ENCODE data around the gene TCF7. TPM values are rescaled to one million over a fixed set of nuclear protein-coding genes. Genes with fewer than 3 reads are reported as not detected.

The TCF7 gene
- total and polyA plus RNA-seq, 2 of the 13 experiments (the other 11 are each of a cell fraction or from before 2014, with no cell fraction given), result 6.3 to 6.8 TPM

DNA sequence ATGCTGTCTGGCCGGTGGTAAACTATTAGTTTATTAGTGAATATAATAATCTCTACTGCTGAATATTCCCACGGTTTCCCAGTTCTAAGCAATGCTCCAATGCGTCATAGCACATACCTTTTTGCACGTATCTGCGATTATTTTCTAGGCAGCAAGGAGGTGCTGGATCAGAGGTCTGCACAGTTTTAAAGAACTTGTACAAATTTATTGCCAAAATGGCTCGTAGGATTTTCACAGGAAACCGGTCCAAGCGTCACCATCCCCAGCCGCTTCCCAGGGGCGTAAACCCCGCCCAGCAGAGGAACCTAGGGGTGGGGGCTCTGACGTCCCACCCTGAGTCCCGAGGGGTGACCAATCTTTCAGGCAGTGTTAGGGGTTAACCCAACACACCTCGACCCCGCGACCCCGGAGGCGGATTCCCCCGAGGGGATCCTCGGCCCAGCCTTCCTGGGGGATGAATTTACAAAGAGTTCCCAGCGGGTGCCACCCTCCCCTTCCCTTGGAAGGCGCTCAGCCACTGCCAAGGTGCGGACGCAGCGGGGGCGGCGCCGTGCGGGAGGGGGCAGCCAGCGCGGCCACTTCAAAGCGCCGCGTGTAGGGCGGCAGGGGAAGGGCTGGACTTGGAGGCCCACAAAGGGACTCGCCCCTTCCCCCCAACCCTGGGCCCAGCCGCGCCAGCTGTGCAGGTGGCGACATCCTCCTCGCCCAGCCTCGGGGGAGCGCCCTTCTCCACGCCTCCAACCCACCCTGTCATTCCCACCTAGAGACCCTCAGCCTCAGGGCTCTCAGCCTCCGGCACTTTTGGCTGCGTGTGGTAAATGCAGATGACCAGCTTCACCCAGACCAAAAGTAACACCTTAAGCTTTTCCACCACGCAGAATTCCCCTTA lies 43.5 kb upstream of the TCF7 start (continued):
- TF ChIP-seq KDM5A (IDR thresholded peaks at IDR 0.05; ENCODE audit: borderline replicate concordance, low read length) (peak; percentile 62; the same call in 1 of the 2 replicates), SALL1 (CRISPR knock-in tag; IDR thresholded peaks at IDR 0.05) (peak; percentile 77; the same call in 1 of the 2 replicates), SUZ12 (IDR thresholded peaks at IDR 0.05; ENCODE audit: low read depth, low read length) (no peak), ZMAT3 (CRISPR knock-in tag; conservative IDR thresholded peaks at IDR 0.05) (no peak), SETDB1 (CRISPR knock-in tag; IDR thresholded peaks at IDR 0.05; ENCODE audit: borderline replicate concordance) (no peak), AGO2 (optimal IDR thresholded peaks at IDR 0.05; ENCODE audit: low read depth, low read length) (peak; percentile 66), CHD2 (IDR thresholded peaks at IDR 0.05; ENCODE audit: low read depth, low read length) (no peak; the same call in 1 of the 2 replicates), ZNF709 (CRISPR knock-in tag; IDR thresholded peaks at IDR 0.05) (peak; percentile 68; the same call in 1 of the 2 replicates), ZNF674 (CRISPR knock-in tag; IDR thresholded peaks at IDR 0.05; ENCODE audit: low read depth) (no peak), SRSF1 (optimal IDR thresholded peaks at IDR 0.05; ENCODE audit: low read depth, low read length) (peak; percentile 100), NFE2 (CRISPR knock-in tag; IDR thresholded peaks at IDR 0.05) (no peak), HNF4A (CRISPR knock-in tag; IDR thresholded peaks at IDR 0.05) (peak; percentile 76), SSRP1 (CRISPR knock-in tag; IDR thresholded peaks at IDR 0.05) (no peak), NCOA2 (CRISPR knock-in tag; IDR thresholded peaks at IDR 0.05) (peak; percentile 84; the same call in 1 of the 2 replicates), CREB1 (IDR thresholded peaks at IDR 0.05) (no peak), CREB1 (CRISPR knock-in tag; IDR thresholded peaks at IDR 0.05) (0 out of 2 replicates have a peak, but pooled peaks have one; percentile 9), ZFX (CRISPR knock-in tag; IDR thresholded peaks at IDR 0.05; ENCODE audit: low read depth) (peak; percentile 77), SPEN (CRISPR knock-in tag; IDR thresholded peaks at IDR 0.05; ENCODE audit: low read depth) (peak; percentile 36; the same call in 1 of the 2 replicates), MIER2 (CRISPR knock-in tag; IDR thresholded peaks at IDR 0.05) (peak; percentile 68; the same call in 1 of the 2 replicates), ZNF143 (CRISPR knock-in tag; IDR thresholded peaks at IDR 0.05) (no peak), KLF9 (CRISPR knock-in tag; IDR thresholded peaks at IDR 0.05; ENCODE audit: low read depth) (no peak), ATAD3A (CRISPR knock-in tag; IDR thresholded peaks at IDR 0.05) (no peak), PHF20 (CRISPR knock-in tag; IDR thresholded peaks at IDR 0.05) (peak; percentile 28; the same call in 1 of the 2 replicates)
- TF ChIP-seq, protein P1, sequence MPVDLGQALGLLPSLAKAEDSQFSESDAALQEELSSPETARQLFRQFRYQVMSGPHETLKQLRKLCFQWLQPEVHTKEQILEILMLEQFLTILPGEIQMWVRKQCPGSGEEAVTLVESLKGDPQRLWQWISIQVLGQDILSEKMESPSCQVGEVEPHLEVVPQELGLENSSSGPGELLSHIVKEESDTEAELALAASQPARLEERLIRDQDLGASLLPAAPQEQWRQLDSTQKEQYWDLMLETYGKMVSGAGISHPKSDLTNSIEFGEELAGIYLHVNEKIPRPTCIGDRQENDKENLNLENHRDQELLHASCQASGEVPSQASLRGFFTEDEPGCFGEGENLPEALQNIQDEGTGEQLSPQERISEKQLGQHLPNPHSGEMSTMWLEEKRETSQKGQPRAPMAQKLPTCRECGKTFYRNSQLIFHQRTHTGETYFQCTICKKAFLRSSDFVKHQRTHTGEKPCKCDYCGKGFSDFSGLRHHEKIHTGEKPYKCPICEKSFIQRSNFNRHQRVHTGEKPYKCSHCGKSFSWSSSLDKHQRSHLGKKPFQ (CRISPR knock-in tag; IDR thresholded peaks at IDR 0.05; ENCODE audit: insufficient replicate concordance), result no peak
- TF ChIP-seq, protein P2, sequence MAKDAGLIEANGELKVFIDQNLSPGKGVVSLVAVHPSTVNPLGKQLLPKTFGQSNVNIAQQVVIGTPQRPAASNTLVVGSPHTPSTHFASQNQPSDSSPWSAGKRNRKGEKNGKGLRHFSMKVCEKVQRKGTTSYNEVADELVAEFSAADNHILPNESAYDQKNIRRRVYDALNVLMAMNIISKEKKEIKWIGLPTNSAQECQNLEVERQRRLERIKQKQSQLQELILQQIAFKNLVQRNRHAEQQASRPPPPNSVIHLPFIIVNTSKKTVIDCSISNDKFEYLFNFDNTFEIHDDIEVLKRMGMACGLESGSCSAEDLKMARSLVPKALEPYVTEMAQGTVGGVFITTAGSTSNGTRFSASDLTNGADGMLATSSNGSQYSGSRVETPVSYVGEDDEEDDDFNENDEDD (CRISPR knock-in tag; IDR thresholded peaks at IDR 0.05; ENCODE audit: borderline replicate concordance), result peak; percentile 69; the same call in 1 of the 2 replicates
- TF ChIP-seq, protein P3, sequence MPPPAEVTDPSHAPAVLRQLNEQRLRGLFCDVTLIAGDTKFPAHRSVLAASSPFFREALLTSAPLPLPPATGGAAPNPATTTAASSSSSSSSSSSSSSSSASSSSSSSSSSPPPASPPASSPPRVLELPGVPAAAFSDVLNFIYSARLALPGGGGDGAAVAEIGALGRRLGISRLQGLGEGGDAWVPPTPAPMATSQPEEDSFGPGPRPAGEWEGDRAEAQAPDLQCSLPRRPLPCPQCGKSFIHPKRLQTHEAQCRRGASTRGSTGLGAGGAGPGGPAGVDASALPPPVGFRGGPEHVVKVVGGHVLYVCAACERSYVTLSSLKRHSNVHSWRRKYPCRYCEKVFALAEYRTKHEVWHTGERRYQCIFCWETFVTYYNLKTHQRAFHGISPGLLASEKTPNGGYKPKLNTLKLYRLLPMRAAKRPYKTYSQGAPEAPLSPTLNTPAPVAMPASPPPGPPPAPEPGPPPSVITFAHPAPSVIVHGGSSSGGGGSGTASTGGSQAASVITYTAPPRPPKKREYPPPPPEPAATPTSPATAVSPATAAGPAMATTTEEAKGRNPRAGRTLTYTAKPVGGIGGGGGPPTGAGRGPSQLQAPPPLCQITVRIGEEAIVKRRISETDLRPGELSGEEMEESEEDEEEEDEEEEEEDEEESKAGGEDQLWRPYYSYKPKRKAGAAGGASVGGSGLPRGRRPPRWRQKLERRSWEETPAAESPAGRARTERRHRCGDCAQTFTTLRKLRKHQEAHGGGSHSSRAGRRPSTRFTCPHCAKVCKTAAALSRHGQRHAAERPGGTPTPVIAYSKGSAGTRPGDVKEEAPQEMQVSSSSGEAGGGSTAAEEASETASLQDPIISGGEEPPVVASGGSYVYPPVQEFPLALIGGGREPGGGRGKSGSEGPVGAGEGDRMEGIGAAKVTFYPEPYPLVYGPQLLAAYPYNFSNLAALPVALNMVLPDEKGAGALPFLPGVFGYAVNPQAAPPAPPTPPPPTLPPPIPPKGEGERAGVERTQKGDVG (CRISPR knock-in tag; IDR thresholded peaks at IDR 0.05; ENCODE audit: borderline replicate concordance), result peak; percentile 72; the same call in 1 of the 2 replicates

Measured in HepG2 (cell line).